DND-41 (cell line): ENCODE data around the gene HSD17B7.
"Not testable (repeated sequence)": the region's sequence is repeated elsewhere in the genome, so short reads cannot be mapped to it uniquely, and the experiment has no call there.

Experiments
- ATAC-seq: fragments of 200-7000 bp; cut with Tn5 transposase; 3 replicates; pipeline ENCODE4 v1.9.1; 2021; ENCODE audit warnings: low read depth; ENCODE audit not compliant: insufficient read depth
- DNase-seq: peaks from one replicate; pipeline ENCODE4 v3.0.0-alpha.2; 2020
- H2AFZ ChIP-seq: 2 replicates; pipeline ENCODE4 v1.6.0; 2012; ENCODE audit warnings: low read depth, low read length
- H3K27ac ChIP-seq: 2 replicates; pipeline ENCODE4 v1.5.1; 2012; ENCODE audit warnings: low read length, inconsistent platforms
- H3K27me3 ChIP-seq: fragments of 200-600 bp; sonication (generic); 2 replicates; pipeline ENCODE4 v1.6.0; 2012; ENCODE audit warnings: low read length, mild to moderate bottlenecking, inconsistent platforms; ENCODE audit not compliant: insufficient read depth, poor library complexity
- H3K36me3 ChIP-seq: 2 replicates; pipeline ENCODE4 v1.5.1; 2012; ENCODE audit warnings: low read length, inconsistent platforms; ENCODE audit not compliant: insufficient read depth
- H3K4me1 ChIP-seq: 2 replicates; pipeline ENCODE4 v1.5.1; 2012; ENCODE audit warnings: mild to moderate bottlenecking, low read length; ENCODE audit not compliant: insufficient read depth
- H3K4me2 ChIP-seq: 2 replicates; pipeline ENCODE4 v1.6.0; 2012; ENCODE audit warnings: mild to moderate bottlenecking, moderate library complexity, low read length, inconsistent platforms; ENCODE audit not compliant: insufficient read depth
- H3K4me3 ChIP-seq, 2 experiments: fragments of 200-600 bp in 1 of 2; shearing (Covaris generic) in 1 of 2; 2 replicates each; pipeline ENCODE4 v1.5.1; 2012 to 2016; ENCODE audit warnings: inconsistent platforms in 2 of 2, low read length in 2 of 2, mild to moderate bottlenecking in 2 of 2, low read depth in 1 of 2, moderate library complexity in 1 of 2
- H3K79me2 ChIP-seq: 2 replicates; pipeline ENCODE4 v1.6.0; 2012; ENCODE audit warnings: low read length, inconsistent platforms; ENCODE audit not compliant: insufficient read depth
- H3K9ac ChIP-seq: 2 replicates; pipeline ENCODE4 v1.6.0; 2012; ENCODE audit warnings: low read depth, mild to moderate bottlenecking, inconsistent platforms, low read length, moderate library complexity
- H3K9me3 ChIP-seq: 2 replicates; pipeline ENCODE4 v1.5.1; 2012; ENCODE audit warnings: low read length, moderate library complexity, mild to moderate bottlenecking, inconsistent platforms; ENCODE audit not compliant: insufficient read depth, severe bottlenecking
- H4K20me1 ChIP-seq: 2 replicates; pipeline ENCODE4 v1.6.0; 2012; ENCODE audit warnings: low read length; ENCODE audit not compliant: insufficient read depth
- TF ChIP-seq, protein P1 (sequence below): IDR thresholded peaks from 2 replicates; pipeline ENCODE4 v1.5.1; 2012; ENCODE audit warnings: borderline replicate concordance, low read length, moderate library complexity, mild to moderate bottlenecking; ENCODE audit not compliant: poor library complexity, severe bottlenecking; ENCODE audit errors: extremely low read depth

The HSD17B7 gene

DNA sequence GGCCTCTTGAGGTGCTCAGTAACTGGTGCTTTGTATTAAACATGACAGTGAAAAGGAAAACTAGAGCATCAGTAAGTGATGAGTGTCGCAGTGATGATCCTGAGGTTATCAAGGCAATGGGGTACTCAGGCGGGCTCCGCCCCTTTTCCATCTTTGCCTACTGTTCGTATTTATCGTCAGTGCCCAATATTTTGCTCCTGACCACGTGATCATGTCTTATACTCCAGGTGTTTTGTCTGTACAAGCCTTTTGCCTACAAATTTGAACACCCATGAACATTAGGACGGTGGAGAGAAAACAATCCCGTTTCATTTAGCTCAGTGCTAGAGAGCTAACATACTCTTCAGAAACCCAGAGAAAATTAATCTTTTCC is 469 bp downstream of the HSD17B7 start:
- peaks cover 27% of the 10 kb centered on the region for H3K79me2 ChIP-seq
- peak overlapping the region; percentile 53 for H3K9ac ChIP-seq
- H3K4me2 ChIP-seq = peak overlapping the region; percentile 58
- not testable (repeated sequence) for H3K27me3 ChIP-seq, H3K9me3 ChIP-seq, H4K20me1 ChIP-seq
- peak overlapping the region; percentile 21 to 67; a peak in 3 of 4 replicates for H3K4me3 ChIP-seq
- peak overlapping the region; percentile 51; the same call in 1 of the 2 replicates for H2AFZ ChIP-seq
- peaks cover 24% of the 10 kb centered on the region for H3K4me1 ChIP-seq
- peaks cover 18% of the 10 kb centered on the region for H3K36me3 ChIP-seq
- DNase-seq (peak; percentile 18), ATAC-seq (peak; percentile 25; the same call in 2 of the 3 replicates)
- H3K27ac ChIP-seq = 0 out of 2 replicates have a peak overlapping the region, but pooled peaks have one; percentile 47

DNA sequence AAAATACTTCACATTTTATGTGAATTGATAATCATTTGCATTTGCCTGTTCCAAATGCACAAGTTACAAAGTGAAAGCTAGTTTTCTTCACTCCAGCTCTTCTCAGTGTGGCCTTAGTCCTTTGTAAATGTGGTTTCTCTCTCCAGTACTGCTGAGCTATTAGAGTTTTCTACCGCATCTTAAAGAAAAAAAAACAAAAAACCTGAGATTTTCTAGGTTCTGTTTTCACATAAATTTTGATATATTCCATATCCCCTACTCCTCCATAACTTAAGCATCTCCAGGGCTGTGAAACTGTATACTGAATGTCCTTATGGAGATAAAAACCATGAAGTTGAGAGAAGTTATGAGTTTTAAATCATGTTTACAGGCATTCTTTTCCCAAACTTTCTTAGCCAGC is 3.8 kb downstream of the HSD17B7 start:
- not testable (repeated sequence) for DNase-seq, H3K27me3 ChIP-seq, ATAC-seq, H3K4me2 ChIP-seq, H3K4me3 ChIP-seq, H3K9me3 ChIP-seq, H3K9ac ChIP-seq, H4K20me1 ChIP-seq, H2AFZ ChIP-seq, H3K27ac ChIP-seq
- Histone ChIP-seq H3K36me3 (peaks cover 30% of the 10 kb centered on the region), H3K4me1 (peaks cover 24% of the 10 kb centered on the region), H3K79me2 (peaks cover 27% of the 10 kb centered on the region)

DNA sequence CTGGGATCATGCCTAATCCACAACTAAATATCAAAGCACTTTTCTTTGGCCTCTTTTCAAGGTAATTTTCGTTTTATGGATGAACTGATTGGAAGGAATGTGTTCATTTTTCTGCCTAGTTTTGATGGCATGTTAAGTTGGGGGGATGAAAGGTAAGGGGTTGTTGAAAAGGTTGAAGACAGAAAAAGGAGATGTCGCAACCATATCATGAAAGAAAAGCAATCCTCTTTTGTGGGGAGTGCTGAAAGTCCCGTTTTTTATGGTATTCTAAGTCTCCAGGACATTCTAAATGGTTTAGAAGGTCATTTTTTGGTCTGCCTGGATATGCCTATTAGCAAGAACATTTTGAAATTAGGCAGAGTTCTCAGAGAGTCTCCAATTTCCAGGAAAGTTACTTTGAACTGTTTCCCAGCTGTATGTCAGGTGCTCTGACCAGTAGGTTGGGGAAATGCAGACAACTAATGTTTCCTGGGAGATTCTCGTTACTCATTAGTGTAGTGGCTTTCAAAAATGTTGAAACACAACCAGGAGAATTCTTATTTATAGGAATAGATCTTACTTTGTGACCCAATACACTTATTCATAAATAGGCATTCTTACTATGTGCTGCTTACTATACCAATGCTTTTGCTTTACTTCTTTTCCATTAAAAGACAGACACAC is 6.2 kb downstream of the HSD17B7 start:
- H3K27me3 ChIP-seq, DNase-seq, H2AFZ ChIP-seq, H4K20me1 ChIP-seq, H3K9me3 ChIP-seq, H3K9ac ChIP-seq, H3K4me3 ChIP-seq, H3K27ac ChIP-seq, H3K4me2 ChIP-seq, ATAC-seq: not testable (repeated sequence)
- Histone ChIP-seq H3K79me2 (peaks cover 21% of the 10 kb centered on the region), H3K4me1 (peaks cover 14% of the 10 kb centered on the region; the same call in 1 of the 2 replicates), H3K36me3 (peaks cover 49% of the 10 kb centered on the region)

DNA sequence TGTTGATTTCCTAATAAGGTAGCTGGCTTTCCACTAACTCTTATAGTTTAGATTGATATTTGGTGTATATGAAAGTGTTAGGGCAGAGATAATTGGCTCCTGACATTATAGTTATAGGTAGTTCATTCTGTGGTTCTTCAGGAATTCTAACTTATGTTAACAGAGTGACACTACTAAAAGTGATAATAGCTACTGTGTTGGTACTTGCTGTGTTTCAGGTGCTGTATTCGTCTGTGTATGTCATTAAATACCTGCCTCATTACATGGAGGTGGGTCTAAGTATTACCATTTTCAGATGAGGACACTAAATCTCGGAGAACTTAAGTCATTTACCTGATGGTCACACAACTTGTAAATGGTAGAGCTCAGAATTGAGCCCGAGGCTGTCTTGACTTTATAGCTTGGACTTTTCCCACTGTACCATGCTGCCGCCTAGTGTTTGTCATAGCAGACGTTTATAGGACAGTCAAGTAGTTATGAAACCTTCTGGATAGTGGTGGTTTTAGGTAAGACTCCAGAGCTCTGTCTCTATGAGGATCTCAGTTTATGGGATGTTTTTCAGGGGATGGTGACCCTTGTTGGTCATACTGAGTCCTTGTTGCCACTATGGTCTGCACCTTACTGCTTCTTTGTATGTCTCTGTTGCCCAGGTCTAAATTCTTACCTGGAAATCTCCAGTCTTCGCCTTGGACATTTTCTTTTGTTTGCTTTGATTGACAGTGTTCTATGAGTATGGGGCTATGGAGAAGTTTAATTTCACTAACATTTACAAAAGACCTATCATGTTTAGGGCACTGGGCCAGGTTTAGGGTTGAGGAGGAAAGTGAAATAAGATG is 9.7 kb downstream of the HSD17B7 start:
- not testable (repeated sequence) for H3K4me2 ChIP-seq, H3K4me1 ChIP-seq, H3K79me2 ChIP-seq, H3K9me3 ChIP-seq, H3K4me3 ChIP-seq, ATAC-seq, H3K9ac ChIP-seq, H2AFZ ChIP-seq, H4K20me1 ChIP-seq, H3K27ac ChIP-seq, H3K27me3 ChIP-seq
- TF ChIP-seq, protein P1, sequence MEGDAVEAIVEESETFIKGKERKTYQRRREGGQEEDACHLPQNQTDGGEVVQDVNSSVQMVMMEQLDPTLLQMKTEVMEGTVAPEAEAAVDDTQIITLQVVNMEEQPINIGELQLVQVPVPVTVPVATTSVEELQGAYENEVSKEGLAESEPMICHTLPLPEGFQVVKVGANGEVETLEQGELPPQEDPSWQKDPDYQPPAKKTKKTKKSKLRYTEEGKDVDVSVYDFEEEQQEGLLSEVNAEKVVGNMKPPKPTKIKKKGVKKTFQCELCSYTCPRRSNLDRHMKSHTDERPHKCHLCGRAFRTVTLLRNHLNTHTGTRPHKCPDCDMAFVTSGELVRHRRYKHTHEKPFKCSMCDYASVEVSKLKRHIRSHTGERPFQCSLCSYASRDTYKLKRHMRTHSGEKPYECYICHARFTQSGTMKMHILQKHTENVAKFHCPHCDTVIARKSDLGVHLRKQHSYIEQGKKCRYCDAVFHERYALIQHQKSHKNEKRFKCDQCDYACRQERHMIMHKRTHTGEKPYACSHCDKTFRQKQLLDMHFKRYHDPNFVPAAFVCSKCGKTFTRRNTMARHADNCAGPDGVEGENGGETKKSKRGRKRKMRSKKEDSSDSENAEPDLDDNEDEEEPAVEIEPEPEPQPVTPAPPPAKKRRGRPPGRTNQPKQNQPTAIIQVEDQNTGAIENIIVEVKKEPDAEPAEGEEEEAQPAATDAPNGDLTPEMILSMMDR = peak; percentile 33
- peak; percentile 13 for DNase-seq
- peaks cover 58% of the 10 kb centered on the region for H3K36me3 ChIP-seq

DNA sequence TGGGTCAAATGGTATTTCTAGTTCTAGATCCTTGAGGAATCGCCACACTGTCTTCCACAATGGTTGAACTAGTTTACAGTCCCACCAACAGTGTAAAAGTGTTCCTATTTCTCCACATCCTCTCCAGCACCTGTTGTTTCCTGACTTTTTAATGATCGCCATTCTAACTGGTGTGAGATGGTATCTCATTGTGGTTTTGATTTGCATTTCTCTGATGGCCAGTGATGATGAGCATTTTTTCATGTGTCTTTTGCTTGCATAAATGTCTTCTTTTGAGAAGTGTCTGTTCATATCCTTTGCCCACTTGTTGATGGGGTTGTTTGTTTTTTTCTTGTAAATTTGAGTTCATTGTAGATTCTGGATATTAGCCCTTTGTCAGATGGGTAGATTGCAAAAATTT is 17.0 kb downstream of the HSD17B7 start:
- not testable (repeated sequence) for H3K79me2 ChIP-seq, H3K9ac ChIP-seq, DNase-seq, H4K20me1 ChIP-seq, H3K9me3 ChIP-seq, H3K4me2 ChIP-seq, H3K27ac ChIP-seq, H3K27me3 ChIP-seq, H3K4me3 ChIP-seq, ATAC-seq, H2AFZ ChIP-seq, H3K4me1 ChIP-seq
- peaks cover 38% of the 10 kb centered on the region for H3K36me3 ChIP-seq

DNA sequence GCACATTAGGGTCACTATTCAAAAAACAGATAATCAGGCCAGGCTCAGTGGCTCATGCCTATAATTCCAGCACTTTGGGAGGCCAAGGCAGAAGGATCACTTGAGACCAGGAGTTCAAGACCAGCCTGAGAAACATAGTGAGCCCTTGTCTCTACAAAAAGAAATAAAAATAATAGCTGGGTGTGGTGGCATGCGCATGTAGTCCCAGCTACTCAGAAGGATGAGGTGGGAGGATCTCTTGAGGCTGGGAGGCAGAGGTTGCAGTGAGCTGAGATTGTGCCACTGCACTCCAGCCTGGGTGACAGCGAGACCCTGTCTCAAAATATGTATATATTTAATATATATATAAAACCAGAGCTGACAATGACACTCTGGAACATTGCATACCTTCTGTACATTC is 21.9 kb downstream of the HSD17B7 start:
- not testable (repeated sequence) for ATAC-seq, DNase-seq, H3K4me2 ChIP-seq, H3K27ac ChIP-seq, H3K79me2 ChIP-seq, H3K9ac ChIP-seq, H3K4me1 ChIP-seq, H4K20me1 ChIP-seq, H3K27me3 ChIP-seq, H2AFZ ChIP-seq, H3K9me3 ChIP-seq, H3K36me3 ChIP-seq, H3K4me3 ChIP-seq

DNA sequence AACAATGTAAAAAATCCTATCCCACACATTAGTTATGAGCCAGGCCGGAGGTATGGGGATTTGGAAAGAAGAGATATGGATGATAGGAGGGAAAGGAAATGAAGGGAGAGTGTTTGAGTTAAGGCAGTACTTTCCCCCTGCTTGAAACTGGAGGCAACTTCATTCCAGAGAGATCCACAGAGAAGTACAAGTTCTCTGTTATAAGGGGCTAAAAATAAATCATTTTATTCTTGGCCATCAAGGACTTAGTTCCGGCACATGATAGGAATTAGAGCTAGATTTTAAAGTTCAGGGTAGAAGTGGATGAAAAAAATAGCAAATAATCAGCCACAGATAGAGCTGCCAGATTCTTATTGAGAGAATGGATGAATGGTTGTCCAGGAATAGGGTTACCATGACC is 27.6 kb downstream of the HSD17B7 start:
- not testable (repeated sequence) for H3K27ac ChIP-seq, H2AFZ ChIP-seq, H3K27me3 ChIP-seq, H4K20me1 ChIP-seq, H3K9ac ChIP-seq, H3K9me3 ChIP-seq, DNase-seq, H3K4me1 ChIP-seq, H3K4me2 ChIP-seq, H3K79me2 ChIP-seq, H3K36me3 ChIP-seq, ATAC-seq, H3K4me3 ChIP-seq
